DOHH2 (cell line): ENCODE data around the gene GPD1.

ENCODE experiments used
- H3F3A ChIP-seq: fragments of 200-600 bp; sonication (generic), shearing (Covaris generic); 2 replicates; pipeline ENCODE4 v1.6.0; 2016; ENCODE audit warnings: antibody characterized with exemption, mild to moderate bottlenecking; ENCODE audit not compliant: control insufficient read depth, insufficient read depth
- H3K27ac ChIP-seq: fragments of 200-600 bp; sonication (generic); 2 replicates; pipeline ENCODE4 v1.5.1; 2014; ENCODE audit warnings: low read depth, mild to moderate bottlenecking, low read length, moderate library complexity
- H3K27me3 ChIP-seq: fragments of 200-600 bp; sonication (generic); 2 replicates; pipeline ENCODE4 v1.6.1; 2014; ENCODE audit warnings: mild to moderate bottlenecking, low read length, mixed read lengths; ENCODE audit not compliant: control insufficient read depth
- H3K36me3 ChIP-seq: fragments of 200-600 bp; sonication (generic); 2 replicates; pipeline ENCODE4 v1.6.1; 2014; ENCODE audit warnings: mild to moderate bottlenecking, low read length, moderate library complexity, mixed read lengths; ENCODE audit not compliant: control insufficient read depth
- H3K4me1 ChIP-seq: fragments of 200-600 bp; sonication (generic); 2 replicates; pipeline ENCODE4 v1.6.1; 2014; ENCODE audit warnings: mild to moderate bottlenecking, low read length, mixed read lengths; ENCODE audit not compliant: control insufficient read depth
- H3K4me2 ChIP-seq: fragments of 200-600 bp; sonication (generic); 2 replicates; pipeline ENCODE4 v1.6.0; 2014; ENCODE audit warnings: mild to moderate bottlenecking, low read length, moderate library complexity
- H3K4me3 ChIP-seq: fragments of 200-600 bp; sonication (generic); 2 replicates; pipeline ENCODE4 v1.5.1; 2014; ENCODE audit warnings: mild to moderate bottlenecking, low read length, mixed read lengths
- H3K79me2 ChIP-seq: fragments of 200-600 bp; sonication (generic); 2 replicates; pipeline ENCODE4 v1.6.1; 2014; ENCODE audit warnings: mild to moderate bottlenecking, low read length, mixed read lengths; ENCODE audit not compliant: control insufficient read depth
- H3K9me2 ChIP-seq: fragments of 200-600 bp; sonication (generic); replicated peaks from 2 replicates; pipeline ENCODE4 v1.6.1; 2014; ENCODE audit warnings: mild to moderate bottlenecking, low read length, mixed read lengths; ENCODE audit not compliant: control insufficient read depth
- H3K9me3 ChIP-seq: fragments of 200-600 bp; sonication (generic); 2 replicates; pipeline ENCODE4 v1.6.1; 2014; ENCODE audit warnings: antibody characterized with exemption, low read length, mixed read lengths; ENCODE audit not compliant: control insufficient read depth, insufficient read depth
- H4K20me1 ChIP-seq: fragments of 200-600 bp; sonication (generic); 2 replicates; pipeline ENCODE4 v1.6.0; 2014; ENCODE audit warnings: low read depth, mild to moderate bottlenecking, antibody characterized with exemption, low read length, moderate library complexity; ENCODE audit not compliant: control insufficient read depth, insufficient read depth
- CTCF ChIP-seq: fragments of 200-600 bp; sonication (generic); IDR thresholded peaks from one replicate; pipeline ENCODE4 v1.5.1; 2014; ENCODE audit warnings: antibody characterized with exemption, mild to moderate bottlenecking, low read depth, low read length; ENCODE audit not compliant: poor library complexity, severe bottlenecking
- EZH2phosphoT487 ChIP-seq: fragments of 200-600 bp; sonication (generic); IDR thresholded peaks from 2 replicates; pipeline ENCODE4 v1.6.1; 2017; ENCODE audit warnings: borderline replicate concordance, mild to moderate bottlenecking, antibody characterized with exemption, low read length, moderate library complexity, mixed read lengths

Gene GPD1

GRCh38 chr12:50103767-50104321, at the start of gene GPD1:
Gene GPD1 (plus strand): TSS chr12:50104008. CDS start chr12:50104051, 43 bp downstream.
- H3K4me3 ChIP-seq = no peak within 1 kb of the TSS
- H3K36me3 ChIP-seq = peaks cover 20% of the 10 kb centered on the region
- no peak within 1 kb of the TSS for H3K27ac ChIP-seq
- TF ChIP-seq EZH2phosphoT487 (no peak), CTCF (no peak)
- no peaks in the 10 kb centered on the region for H4K20me1 ChIP-seq
- no peaks in the 10 kb centered on the region for H3K27me3 ChIP-seq
- H3F3A ChIP-seq = no peaks in the 10 kb centered on the region
- H3K79me2 ChIP-seq = no peaks in the 10 kb centered on the region
- H3K9me2 ChIP-seq = no peaks in the 10 kb centered on the region
- no peak within 1 kb of the TSS for H3K4me2 ChIP-seq
- peaks cover 4% of the 10 kb centered on the region; the same call in 1 of the 2 replicates for H3K4me1 ChIP-seq
- H3K9me3 ChIP-seq = no peaks in the 10 kb centered on the region

GRCh38 chr12:50055831-50056638, 47.8 kb upstream of the GPD1 start:
- Histone ChIP-seq H3K4me1 (peaks cover 36% of the 10 kb centered on the region), H3K9me3 (no peaks in the 10 kb centered on the region), H3K79me2 (no peaks in the 10 kb centered on the region), H4K20me1 (0 out of 2 replicates have a peak, but pooled peaks cover 4% of the 10 kb centered on the region), H3K27me3 (peaks cover 68% of the 10 kb centered on the region), H3K27ac (no peak overlapping the region), H3K4me2 (peak overlapping the region; percentile 71), H3K9me2 (no peaks in the 10 kb centered on the region), H3K36me3 (no peaks in the 10 kb centered on the region), H3F3A (no peaks in the 10 kb centered on the region), H3K4me3 (peak overlapping the region; percentile 42)
- TF ChIP-seq CTCF (peak; percentile 99), EZH2phosphoT487 (no peak)

GRCh38 chr12:50056639-50056976, 47.2 kb upstream of the GPD1 start:
- H3K27me3 ChIP-seq = peaks cover 68% of the 10 kb centered on the region

More at GRCh38 chr12:50056639-50056976, 47.2 kb upstream of the GPD1 start:
- H3K36me3 ChIP-seq = no peaks in the 10 kb centered on the region
- H3K27ac ChIP-seq = no peak overlapping the region
- H4K20me1 ChIP-seq = 0 out of 2 replicates have a peak, but pooled peaks cover 4% of the 10 kb centered on the region
- TF ChIP-seq CTCF (no peak), EZH2phosphoT487 (no peak)
- no peaks in the 10 kb centered on the region for H3K9me2 ChIP-seq
- no peaks in the 10 kb centered on the region for H3F3A ChIP-seq
- H3K4me1 ChIP-seq = peaks cover 36% of the 10 kb centered on the region
- no peaks in the 10 kb centered on the region for H3K9me3 ChIP-seq
- no peaks in the 10 kb centered on the region for H3K79me2 ChIP-seq
- H3K4me2 ChIP-seq = peak overlapping the region; percentile 71
- peak overlapping the region; percentile 70 for H3K4me3 ChIP-seq
